ENCODE results near the gene HSD3B1. TPM values are rescaled to one million over a fixed set of nuclear protein-coding genes. Genes with fewer than 3 reads are reported as not detected.
A peak's percentile ranks its signal among the peaks of the same experiment; 100 is the strongest.
"Not testable (repeated sequence)": the region's sequence is repeated elsewhere in the genome, so short reads cannot be mapped to it uniquely, and the experiment has no call there.

Gene HSD3B1
- polyA plus RNA-seq, 3 donors: not detected

GRCh38 chr1:119556423-119556822 is 49.4 kb downstream of the HSD3B1 start:
- intact Hi-C loops (cut with micrococcal nuclease): loop anchor here in 1 of 2 donors (10.0 kb wide), 1 partner anchor 58 kb away; no protein-coding TSS in a partner anchor
- Histone ChIP-seq H3K9me3 (replicated peaks in 1 of 2; ENCODE audit: control insufficient read depth in 1 of 2, insufficient read depth in 1 of 2, low read length in 2 of 2) (no peaks in the 10 kb centered on the region), H4K20me1 (ENCODE audit: insufficient read depth, low read length) (no peaks in the 10 kb centered on the region), H3K4me3 (replicated peaks in 1 of 3; ENCODE audit: low read depth in 2 of 3, low read length in 3 of 3) (no peak overlapping the region), H3K9ac (ENCODE audit: insufficient read depth, low read length, poor library complexity, severe bottlenecking) (no peak overlapping the region), H3K27ac (ENCODE audit: low read depth in 1 of 2, low read length in 2 of 2) (no peak overlapping the region), H3K4me1 (ENCODE audit: control insufficient read depth in 1 of 2, insufficient read depth in 2 of 2, low read length in 2 of 2) (peaks cover 17 to 31% of the 10 kb centered on the region in 2 donors), H3K79me2 (ENCODE audit: insufficient read depth, low read length) (no peaks in the 10 kb centered on the region), H3K27me3 (ENCODE audit: control insufficient read depth in 2 of 2, insufficient read depth in 2 of 2, low read length in 2 of 2) (no peaks in the 10 kb centered on the region), H3K36me3 (replicated peaks in 1 of 2; ENCODE audit: control insufficient read depth in 1 of 2, insufficient read depth in 2 of 2, low read length in 2 of 2) (no peaks in the 10 kb centered on the region), H2AFZ (ENCODE audit: insufficient read depth, low read depth, low read length, poor library complexity, severe bottlenecking) (no peak overlapping the region), H3K4me2 (replicated peaks; ENCODE audit: extremely low read depth, low read length, poor library complexity, severe bottlenecking) (no peak overlapping the region)
- Mint-ChIP-seq H3K27ac (no peak overlapping the region), H3K36me3 (no peaks in the 10 kb centered on the region), H3K4me1 (peaks cover 21% of the 10 kb centered on the region), H3K27me3 (ENCODE audit: low read depth in 3 of 3) (no peaks in the 10 kb centered on the region), H3K9me3 (peaks cover 0 to 5% (median 0%) of the 10 kb centered on the region in 7 donors), H3K4me3 (no peak overlapping the region)
- no peak for TF ChIP-seq CTCF (IDR thresholded peaks at IDR 0.05)
- DNase-seq: peak in 2 of 3 donors; percentile 40 to 44
- WGBS (ENCODE audit: insufficient coverage): 100% methylated on average over 1 of the region's 3 CpGs

- H3K27ac ChIP-seq (ENCODE audit: low read depth in 1 of 2, low read length in 2 of 2); DNase-seq; H3K79me2 ChIP-seq (ENCODE audit: insufficient read depth, low read length); H3K9ac ChIP-seq (ENCODE audit: insufficient read depth, low read length, poor library complexity, severe bottlenecking); H3K27ac Mint-ChIP-seq; H3K4me2 ChIP-seq (replicated peaks; ENCODE audit: extremely low read depth, low read length, poor library complexity, severe bottlenecking); H3K4me3 Mint-ChIP-seq; H3K36me3 ChIP-seq (replicated peaks in 1 of 2; ENCODE audit: control insufficient read depth in 1 of 2, insufficient read depth in 2 of 2, low read length in 2 of 2); H4K20me1 ChIP-seq (ENCODE audit: insufficient read depth, low read length); H2AFZ ChIP-seq (ENCODE audit: insufficient read depth, low read depth, low read length, poor library complexity, severe bottlenecking); H3K27me3 ChIP-seq (ENCODE audit: control insufficient read depth in 2 of 2, insufficient read depth in 2 of 2, low read length in 2 of 2); H3K36me3 Mint-ChIP-seq; H3K4me3 ChIP-seq (replicated peaks in 1 of 3; ENCODE audit: low read depth in 2 of 3, low read length in 3 of 3); H3K27me3 Mint-ChIP-seq (ENCODE audit: low read depth in 3 of 3); H3K9me3 Mint-ChIP-seq; intact Hi-C loops (cut with micrococcal nuclease); H3K9me3 ChIP-seq (replicated peaks in 1 of 2; ENCODE audit: control insufficient read depth in 1 of 2, insufficient read depth in 1 of 2, low read length in 2 of 2): not testable (repeated sequence)
- whole genome bisulfite sequencing (ENCODE audit: insufficient coverage): no CpG with 5 or more reads among the region's 3 CpGs
- peaks cover 22% of the 10 kb centered on the region for H3K4me1 Mint-ChIP-seq
- H3K4me1 ChIP-seq (ENCODE audit: control insufficient read depth in 1 of 2, insufficient read depth in 2 of 2, low read length in 2 of 2): peaks cover 25 to 34% of the 10 kb centered on the region in 2 donors
Observed at GRCh38 chr1:119560402-119560801, 53.4 kb downstream of the HSD3B1 start.
